ENCODE measurements around the gene F11. TPM values are rescaled to one million over a fixed set of nuclear protein-coding genes. Genes with fewer than 3 reads are reported as not detected.

Gene F11
- total and polyA plus RNA-seq, 2 experiments from 2014 or later: 7.1 to 9.5 TPM

GRCh38 chr4:186297013-186297645, 31.1 kb downstream of the F11 start:
- H3K79me2 ChIP-seq: no peaks in the 10 kb centered on the region
- no peaks in the 10 kb centered on the region for H3K9me3 ChIP-seq (ENCODE audit: low read depth)
- no peak overlapping the region for H3K4me2 ChIP-seq
- no peaks in the 10 kb centered on the region for H4K20me1 ChIP-seq (ENCODE audit: insufficient read depth, poor library complexity, severe bottlenecking)
- WGBS (ENCODE audit: low lambda C conversion rate, missing lambda C conversion rate): 50% methylated on average over 19 of the region's 21 CpGs
- no peaks in the 10 kb centered on the region for H3K4me1 ChIP-seq (ENCODE audit: insufficient read depth)
- peaks cover 7% of the 10 kb centered on the region for H3K27me3 ChIP-seq
- TF ChIP-seq EZH2 (IDR thresholded peaks at IDR 0.05; ENCODE audit: borderline replicate concordance) (no peak), CTCF (IDR thresholded peaks at IDR 0.05; ENCODE audit: poor library complexity) (peak; percentile 81)
- no peaks in the 10 kb centered on the region for H3K9me2 ChIP-seq (replicated peaks; ENCODE audit: insufficient read depth)
- H3K27ac ChIP-seq: no peak overlapping the region
- H3K4me3 ChIP-seq: no peak overlapping the region
- H3K36me3 ChIP-seq (replicated peaks; ENCODE audit: insufficient read depth, low read depth): no peaks in the 10 kb centered on the region
- no peak overlapping the region for H2AFZ ChIP-seq
- peak; percentile 73 for DNase-seq (ENCODE audit: low spot score)

- peak overlapping the region; percentile 32 for H2AFZ ChIP-seq
- H3K4me2 ChIP-seq: peak overlapping the region; percentile 63
Observed at GRCh38 chr4:186298031-186298647, 32.1 kb downstream of the F11 start.

GRCh38 chr4:186299291-186299690, 33.3 kb downstream of the F11 start:
- DNase-seq (ENCODE audit: low spot score): no peak
- H3K4me2 ChIP-seq: no peak overlapping the region

More at GRCh38 chr4:186298031-186298647, 32.1 kb downstream of the F11 start:
- Histone ChIP-seq H3K79me2 (no peaks in the 10 kb centered on the region), H3K4me1 (ENCODE audit: insufficient read depth) (no peaks in the 10 kb centered on the region), H3K9me3 (ENCODE audit: low read depth) (no peaks in the 10 kb centered on the region), H3K9me2 (replicated peaks; ENCODE audit: insufficient read depth) (no peaks in the 10 kb centered on the region), H3K27me3 (peaks cover 7% of the 10 kb centered on the region), H3K4me3 (no peak overlapping the region), H4K20me1 (ENCODE audit: insufficient read depth, poor library complexity, severe bottlenecking) (no peaks in the 10 kb centered on the region), H3K36me3 (replicated peaks; ENCODE audit: insufficient read depth, low read depth) (no peaks in the 10 kb centered on the region), H3K27ac (no peak overlapping the region)
- TF ChIP-seq CTCF (IDR thresholded peaks at IDR 0.05; ENCODE audit: poor library complexity): no peak
- TF ChIP-seq EZH2phosphoT487 (IDR thresholded peaks at IDR 0.05; ENCODE audit: low read depth, severe bottlenecking, unreplicated experiment): no peak
- no peak for TF ChIP-seq EZH2 (IDR thresholded peaks at IDR 0.05; ENCODE audit: borderline replicate concordance)
- WGBS (ENCODE audit: low lambda C conversion rate, missing lambda C conversion rate): 43% methylated on average over 39 of the region's 39 CpGs
- DNase-seq (ENCODE audit: low spot score): peak; percentile 5

More at GRCh38 chr4:186299291-186299690, 33.3 kb downstream of the F11 start:
- Histone ChIP-seq H3K4me1 (ENCODE audit: insufficient read depth) (no peaks in the 10 kb centered on the region), H3K9me2 (replicated peaks; ENCODE audit: insufficient read depth) (no peaks in the 10 kb centered on the region), H3K4me3 (no peak overlapping the region), H3K36me3 (replicated peaks; ENCODE audit: insufficient read depth, low read depth) (no peaks in the 10 kb centered on the region), H2AFZ (no peak overlapping the region), H3K27ac (no peak overlapping the region), H3K27me3 (peaks cover 7% of the 10 kb centered on the region), H4K20me1 (ENCODE audit: insufficient read depth, poor library complexity, severe bottlenecking) (no peaks in the 10 kb centered on the region), H3K9me3 (ENCODE audit: low read depth) (no peaks in the 10 kb centered on the region), H3K79me2 (no peaks in the 10 kb centered on the region)
- 66% methylated on average over 5 of the region's 5 CpGs for WGBS (ENCODE audit: low lambda C conversion rate, missing lambda C conversion rate)
- TF ChIP-seq EZH2phosphoT487 (IDR thresholded peaks at IDR 0.05; ENCODE audit: low read depth, severe bottlenecking, unreplicated experiment) (no peak), CTCF (IDR thresholded peaks at IDR 0.05; ENCODE audit: poor library complexity) (no peak), EZH2 (IDR thresholded peaks at IDR 0.05; ENCODE audit: borderline replicate concordance) (no peak)
